H1 (cell line): Measurements from ENCODE around the gene GRIK4. TPM values are rescaled to one million over a fixed set of nuclear protein-coding genes. Genes with fewer than 3 reads are reported as not detected.

Source experiments
- CBX8 ChIP-seq: fragments of 300-800, 300-1000 bp; sonication (generic); IDR thresholded peaks from 2 replicates; pipeline ENCODE4 v1.7.1; 2016; ENCODE audit warnings: low read depth, low read length, borderline replicate concordance
- FOSL1 ChIP-seq: IDR thresholded peaks from 2 replicates; pipeline ENCODE4 v1.6.1; 2011; ENCODE audit warnings: mild to moderate bottlenecking, low read depth, low read length, moderate library complexity; ENCODE audit not compliant: insufficient read depth
- GTF2F1 ChIP-seq: IDR thresholded peaks from 2 replicates; pipeline ENCODE4 v1.6.1; 2012; ENCODE audit warnings: low read depth, low read length, improper control_type of control experiment, borderline replicate concordance
- HDAC6 ChIP-seq: IDR thresholded peaks from one replicate; pipeline ENCODE4 v1.7.1; 2012; ENCODE audit warnings: low read depth, mild to moderate bottlenecking, inconsistent platforms, low read length, moderate library complexity
- PHF8 ChIP-seq: fragments of 200-600 bp; sonication (generic); conservative IDR thresholded peaks from 2 replicates; pipeline ENCODE4 v1.7.1; 2012; ENCODE audit warnings: low read depth, mild to moderate bottlenecking, inconsistent platforms, low read length, moderate library complexity
- RAD21 ChIP-seq, 2 experiments: IDR thresholded peaks in 1 of 2; conservative IDR thresholded peaks in 1 of 2; 2 replicates each; pipeline ENCODE4 v1.6.1; 2011; ENCODE audit warnings: low read depth in 2 of 2, low read length in 2 of 2, improper control_type of control experiment in 1 of 2, inconsistent platforms in 1 of 2, mild to moderate bottlenecking in 1 of 2, moderate library complexity in 1 of 2
- polyA plus RNA-seq, 7 experiments: library from polyadenylated mRNA; depleted of rRNA in 3 of 7; stranded (reverse) in 5 of 7; unstranded in 2 of 7; fragments of >200 nt in 5 of 7; fragments of 200-250 nt in 2 of 7; gene quantifications; 1 replicate in 5 of 7; 2 replicates in 1 of 7; 4 replicates in 1 of 7; pipeline versions ENCODE4 v1.2.1 to v1.2.3, GENCODE V29; 2011 to 2013; ENCODE audit warnings: missing spikeins in 2 of 7, mixed read lengths in 2 of 7
- total RNA-seq: library from RNA; stranded (reverse); fragmentation: NEBNext Ultra II Directional; extraction: Animal tissue kit (Norgen Biotek cat#: 25700); gene quantifications from 2 replicates; pipeline ENCODE4 v1.2.1, GENCODE V29; 2021
- TF ChIP-seq, protein P1 (sequence below): IDR thresholded peaks from 2 replicates; pipeline ENCODE4 v1.6.1; 2012; ENCODE audit warnings: low read length, inconsistent platforms

The GRIK4 gene
- total and polyA plus RNA-seq, 2 of the 8 experiments (the other 6 are each of a cell fraction or from before 2014, with no cell fraction given): 1.2 to 2.9 TPM

DNA sequence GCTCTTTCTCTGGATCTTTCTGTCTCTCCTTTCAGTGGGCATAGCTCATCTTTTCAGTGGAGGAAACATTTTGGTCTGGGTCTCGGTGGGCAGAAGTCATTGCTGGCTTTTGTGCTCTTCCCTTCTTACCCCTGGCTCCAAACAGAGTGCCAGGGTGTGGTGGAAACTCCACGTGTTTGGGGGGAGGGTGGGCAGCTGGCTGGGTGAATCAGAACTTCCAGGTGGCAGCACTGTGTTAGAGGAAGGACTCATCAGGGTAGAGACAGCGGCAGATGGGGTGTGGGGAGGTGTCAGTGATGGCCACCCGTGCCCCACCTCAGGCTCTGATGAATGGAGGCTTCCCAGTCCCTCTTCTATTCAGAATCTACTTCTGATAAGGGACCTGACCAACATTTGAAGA, 114.0 kb downstream of the GRIK4 start (continued):
- TF ChIP-seq RAD21 (IDR thresholded peaks at IDR 0.05 in 1 of 2, conservative IDR thresholded peaks at IDR 0.05 in 1 of 2; ENCODE audit: low read depth in 2 of 2, low read length in 2 of 2): no peak
- no peak for TF ChIP-seq HDAC6
- TF ChIP-seq CBX8: no peak
- TF ChIP-seq GTF2F1: no peak
- TF ChIP-seq, protein P1, sequence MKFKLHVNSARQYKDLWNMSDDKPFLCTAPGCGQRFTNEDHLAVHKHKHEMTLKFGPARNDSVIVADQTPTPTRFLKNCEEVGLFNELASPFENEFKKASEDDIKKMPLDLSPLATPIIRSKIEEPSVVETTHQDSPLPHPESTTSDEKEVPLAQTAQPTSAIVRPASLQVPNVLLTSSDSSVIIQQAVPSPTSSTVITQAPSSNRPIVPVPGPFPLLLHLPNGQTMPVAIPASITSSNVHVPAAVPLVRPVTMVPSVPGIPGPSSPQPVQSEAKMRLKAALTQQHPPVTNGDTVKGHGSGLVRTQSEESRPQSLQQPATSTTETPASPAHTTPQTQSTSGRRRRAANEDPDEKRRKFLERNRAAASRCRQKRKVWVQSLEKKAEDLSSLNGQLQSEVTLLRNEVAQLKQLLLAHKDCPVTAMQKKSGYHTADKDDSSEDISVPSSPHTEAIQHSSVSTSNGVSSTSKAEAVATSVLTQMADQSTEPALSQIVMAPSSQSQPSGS: no peak
- TF ChIP-seq FOSL1: no peak
- TF ChIP-seq PHF8: no peak
